Activated naive CD4-positive, alpha-beta T cell treated with Interleukin-2 at 50 U/mL for 16 hours (primary cell): Measurements from ENCODE around the gene SPCS1.
"Not testable (repeated sequence)": the region's sequence is repeated elsewhere in the genome, so short reads cannot be mapped to it uniquely, and the experiment has no call there.

Experiments
- DNase-seq: peaks from one replicate; pipeline ENCODE4 v3.0.0-alpha.2; 2020

SPCS1 gene

DNA sequence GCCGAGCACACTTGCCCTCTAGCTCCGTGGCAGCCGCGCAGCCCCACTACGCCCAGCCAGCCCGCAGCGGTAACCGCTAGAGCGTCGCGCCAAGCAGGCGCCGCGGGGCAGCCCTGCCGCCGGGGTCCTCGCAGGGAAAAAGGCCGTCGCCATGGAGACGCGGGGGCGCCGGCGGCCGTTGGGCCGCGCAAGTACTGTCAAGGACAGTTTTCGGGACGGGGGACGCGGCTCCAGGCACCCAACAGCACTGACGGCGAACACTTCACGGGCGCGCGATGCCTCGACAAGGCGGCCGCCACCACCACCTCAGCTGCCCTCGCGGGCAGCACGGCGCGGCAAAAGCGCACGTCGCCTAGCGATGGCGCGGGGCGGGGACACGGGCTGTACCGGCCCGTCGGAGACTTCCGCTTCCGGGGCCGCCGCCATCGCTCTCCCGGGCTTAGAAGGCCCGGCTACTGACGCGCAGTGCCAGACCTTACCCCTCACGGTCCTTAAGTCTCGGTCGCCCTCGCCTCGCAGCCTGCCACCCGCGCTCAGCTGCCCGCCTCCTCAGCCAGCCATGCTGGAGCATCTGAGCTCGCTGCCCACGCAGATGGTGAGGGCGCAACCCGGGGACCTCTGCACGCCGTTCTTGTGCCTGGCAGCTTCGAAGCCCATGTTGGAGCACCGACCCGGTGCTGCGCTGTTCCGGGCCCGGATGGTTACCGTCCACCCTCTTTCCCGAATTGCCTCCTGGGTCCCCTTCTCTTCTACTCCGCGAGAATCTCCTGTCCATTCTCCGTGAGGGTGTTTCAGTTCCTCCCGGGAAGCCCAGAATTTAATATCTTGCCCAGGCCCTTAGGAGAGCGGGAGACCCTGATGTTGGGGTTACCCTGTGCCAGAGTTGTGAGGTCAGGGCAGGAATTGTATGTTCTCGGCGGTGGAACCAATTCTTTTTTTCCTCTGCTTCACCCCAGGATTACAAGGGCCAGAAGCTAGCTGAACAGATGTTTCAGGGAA is at the start of gene SPCS1, which contains the start of gene GLT8D1:
Gene SPCS1, plus strand, starts transcription at position 419 of the 999 bp plus-strand sequence. Its CDS starts 141 bp downstream, at position 560.
Gene GLT8D1, minus strand, starts transcription at position 104 of the 999 bp plus-strand sequence. CDS start 5,331 bp downstream, outside the sequence.
- DNase-seq, result peak; percentile 87

DNA sequence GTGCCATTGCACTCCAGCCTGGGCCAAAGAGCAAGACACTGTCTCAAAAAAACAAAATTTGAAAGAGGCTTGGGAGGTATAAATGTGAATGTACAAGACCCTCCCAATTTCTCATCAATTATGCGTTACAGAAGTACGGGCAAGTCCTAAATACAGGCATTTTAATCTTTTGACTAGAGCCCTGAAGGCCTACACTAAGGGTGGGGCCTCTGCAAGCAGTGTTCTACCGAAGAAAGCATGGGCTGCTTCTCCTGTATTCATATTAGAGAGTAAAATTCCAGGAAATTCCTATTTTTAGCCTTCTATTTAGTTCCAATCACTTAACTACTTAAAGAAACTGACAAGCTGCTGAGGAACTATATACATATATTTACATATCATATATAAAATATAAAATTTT is 45.9 kb upstream of the SPCS1 start:
- DNase-seq, result no peak

DNA sequence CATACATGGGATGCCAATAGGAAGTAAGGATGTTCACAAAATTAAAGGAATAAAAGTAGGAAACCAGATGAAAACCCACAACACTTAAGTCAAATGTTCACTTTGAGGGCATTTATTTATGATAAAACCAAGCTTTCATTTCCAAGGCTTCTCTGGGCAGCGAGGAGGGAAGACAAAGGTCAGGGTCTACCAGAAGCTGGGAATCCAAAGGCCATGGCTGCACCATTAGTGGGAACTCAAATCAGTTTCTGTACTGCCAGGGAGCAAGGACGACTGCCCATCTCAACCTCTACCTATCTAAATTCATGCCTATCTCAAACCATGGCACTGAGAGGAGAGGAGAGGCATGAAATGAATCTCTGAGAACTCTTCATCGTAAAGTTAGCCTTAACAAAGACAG is 42.8 kb upstream of the SPCS1 start:
- no peak for DNase-seq

- peak; percentile 63 for DNase-seq
Measured at GRCh38 chr3:52670621-52671521, 35.0 kb upstream of the SPCS1 start.

DNA sequence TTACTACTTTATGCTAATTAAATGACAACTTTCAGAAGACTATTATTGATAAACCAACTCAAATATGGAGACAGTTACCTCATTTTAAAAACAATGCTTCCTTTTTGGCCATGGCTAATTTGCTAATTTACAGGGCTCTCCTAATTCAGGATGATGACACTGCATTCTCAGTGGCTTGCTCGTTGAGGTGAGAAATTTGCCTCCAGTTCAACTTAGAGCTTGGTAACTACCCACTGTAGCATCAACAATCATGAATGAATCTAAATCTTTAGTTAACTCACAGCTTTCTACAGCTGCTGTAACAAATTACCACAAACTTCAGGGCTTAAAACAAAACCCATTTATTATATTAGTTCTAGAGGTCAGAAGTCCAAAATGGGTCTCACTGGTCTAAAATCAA is 34.2 kb upstream of the SPCS1 start:
- no peak for DNase-seq

DNA sequence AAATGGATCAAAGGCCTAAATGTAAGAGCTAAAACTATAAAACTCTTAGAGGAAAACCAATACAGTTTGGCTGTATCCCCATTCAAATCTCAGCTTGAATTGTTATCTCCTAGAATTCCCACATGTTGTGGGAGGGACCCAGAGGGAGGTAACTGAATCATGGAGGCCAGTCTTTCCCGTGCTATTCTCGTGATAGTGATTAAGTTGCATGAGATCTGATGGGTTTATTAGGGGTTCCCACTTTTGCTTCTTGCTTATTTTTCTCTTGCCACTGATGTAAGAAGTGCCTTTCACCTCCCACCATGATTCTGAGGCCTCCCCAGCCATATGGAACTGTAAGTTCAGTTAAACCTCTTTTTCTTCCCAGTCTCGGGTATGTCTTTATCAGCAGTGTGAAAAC is 29.7 kb upstream of the SPCS1 start:
- DNase-seq, result not testable (repeated sequence)

GRCh38 chr3:52678265-52679198 is 27.4 kb upstream of the SPCS1 start:
- DNase-seq, result no peak

- no peak for DNase-seq
Measured at GRCh38 chr3:52679199-52679538, 26.7 kb upstream of the SPCS1 start.

GRCh38 chr3:52679811-52680210 is 26.1 kb upstream of the SPCS1 start:
- DNase-seq, result no peak

GRCh38 chr3:52681596-52681995 is 24.3 kb upstream of the SPCS1 start:
- DNase-seq, result no peak

DNA sequence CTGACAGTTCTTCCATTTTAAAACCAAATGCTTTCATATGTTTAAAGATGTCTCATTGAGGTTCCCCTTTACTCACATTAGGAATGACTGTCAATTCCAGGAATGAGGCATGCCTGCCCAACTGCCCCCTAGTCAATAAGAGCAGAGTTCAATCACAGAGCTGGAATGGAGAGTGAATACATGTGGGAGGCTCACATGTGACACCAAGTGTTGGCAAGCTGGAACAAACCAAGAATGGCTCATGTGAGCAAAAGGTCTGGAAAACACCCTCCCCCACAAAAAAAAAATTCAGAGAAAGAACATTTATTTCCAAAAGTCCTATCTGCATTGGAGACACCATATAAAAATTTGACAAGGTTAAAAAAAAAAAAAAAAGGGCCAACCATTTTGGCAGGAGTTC is 23.9 kb upstream of the SPCS1 start:
- peak; percentile 58 for DNase-seq

DNA sequence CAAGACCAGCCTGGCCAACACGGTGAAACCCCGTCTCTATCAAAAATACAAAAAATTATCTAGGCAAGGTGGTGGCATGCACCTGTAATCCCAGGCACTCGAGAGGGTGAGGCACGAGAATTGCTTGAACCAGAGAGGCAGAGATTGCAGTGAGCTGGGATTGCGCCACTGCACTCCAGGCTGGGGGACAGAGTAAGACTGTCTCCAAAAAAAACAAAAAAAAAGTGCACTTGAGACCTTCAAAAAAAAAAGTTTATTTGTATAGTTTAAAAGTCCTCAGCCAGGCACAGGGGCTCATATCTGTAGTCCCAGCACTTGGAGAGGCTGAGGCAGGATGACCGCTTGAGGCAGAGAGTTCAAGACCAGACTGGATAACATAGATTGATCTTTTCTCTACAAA is 22.3 kb upstream of the SPCS1 start:
- no peak for DNase-seq

DNA sequence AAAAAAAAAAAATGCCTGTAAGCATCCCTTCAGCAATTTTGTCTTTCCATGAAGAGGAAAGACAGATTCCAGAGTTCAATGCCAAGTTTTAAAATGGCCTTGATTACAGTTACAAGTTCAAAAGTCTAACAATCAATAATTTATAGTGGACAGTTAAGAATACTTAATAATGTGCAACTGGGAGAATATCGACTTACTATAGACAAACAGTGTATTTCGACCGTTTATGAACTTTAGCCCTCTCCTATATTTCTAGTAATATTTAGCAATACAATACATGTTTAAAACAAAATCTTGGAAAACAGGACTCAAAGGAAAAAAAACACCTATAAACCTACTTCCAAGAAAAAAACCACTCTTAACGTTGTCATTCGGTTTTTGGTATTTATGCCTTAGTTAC is 21.7 kb upstream of the SPCS1 start:
- DNase-seq, result no peak

DNA sequence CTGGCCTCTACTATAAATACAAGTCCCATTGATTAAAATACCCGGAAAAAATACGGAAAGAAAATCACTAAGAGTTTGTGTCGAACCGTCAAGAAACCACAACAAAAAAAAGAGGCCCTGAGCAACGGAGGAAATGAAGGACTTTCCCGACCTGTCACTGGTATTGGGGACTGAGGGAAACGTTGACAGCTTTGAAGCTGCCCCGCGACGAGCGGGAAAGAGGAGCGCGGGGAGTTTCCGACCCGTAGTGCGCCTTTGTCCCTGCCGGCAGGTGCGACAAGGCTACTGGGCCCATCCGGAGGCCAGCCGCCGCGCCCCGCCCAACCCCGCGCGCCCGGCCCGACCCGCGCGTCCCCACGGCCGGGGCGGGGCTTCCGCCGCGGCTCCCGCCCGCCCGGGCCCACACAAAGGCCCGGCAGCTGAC is 20.6 kb upstream of the SPCS1 start:
- DNase-seq, result peak; percentile 83

GRCh38 chr3:52685709-52686691 is 19.9 kb upstream of the SPCS1 start, which contains the start of the genes GNL3 and PBRM1:
Gene GNL3, plus strand, starts transcription at chr3:52686032. Its CDS starts 61 bp downstream, at chr3:52686093.
Gene PBRM1, minus strand, starts transcription at chr3:52685913.
- DNase-seq, result peak; percentile 94

- no peak for DNase-seq
Measured at GRCh38 chr3:52688266-52688665, 17.6 kb upstream of the SPCS1 start.

DNA sequence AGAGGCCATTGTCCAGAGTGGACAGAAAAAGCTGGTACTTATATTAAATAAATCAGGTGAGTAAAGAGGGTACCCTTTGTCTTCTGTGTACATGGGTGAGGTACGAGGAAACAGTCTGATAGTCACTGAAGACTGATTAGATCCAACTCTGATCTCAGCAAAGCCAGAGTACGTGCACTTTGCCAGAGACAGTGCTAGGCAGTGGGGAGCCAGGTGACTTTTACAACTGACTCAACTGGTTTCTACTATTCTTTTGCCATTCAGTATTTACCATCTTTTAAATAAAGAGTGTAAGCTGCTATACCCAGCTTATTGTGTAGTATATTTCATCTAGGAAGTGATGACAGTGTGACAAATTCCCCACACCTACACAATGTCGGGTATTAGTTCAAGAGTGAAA is 16.8 kb upstream of the SPCS1 start:
- no peak for DNase-seq

GRCh38 chr3:52690560-52690959 is 15.3 kb upstream of the SPCS1 start:
- no peak for DNase-seq

DNA sequence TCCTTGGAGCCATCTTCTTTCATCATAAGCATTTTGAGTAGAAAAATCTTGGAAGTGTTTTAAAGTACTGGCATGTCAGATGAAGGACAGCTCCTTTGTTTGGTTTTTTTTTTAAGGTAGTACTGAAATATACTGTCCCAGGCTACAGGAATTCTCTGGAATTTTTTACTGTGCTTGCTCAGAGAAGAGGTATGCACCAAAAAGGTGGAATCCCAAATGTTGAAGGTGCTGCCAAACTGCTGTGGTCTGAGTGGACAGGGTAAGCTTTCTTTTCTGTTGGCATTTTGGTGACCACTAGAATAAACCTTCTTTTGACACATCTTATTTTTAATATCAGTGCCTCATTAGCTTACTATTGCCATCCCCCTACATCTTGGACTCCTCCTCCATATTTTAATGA is 12.8 kb upstream of the SPCS1 start:
- DNase-seq, result no peak

DNA sequence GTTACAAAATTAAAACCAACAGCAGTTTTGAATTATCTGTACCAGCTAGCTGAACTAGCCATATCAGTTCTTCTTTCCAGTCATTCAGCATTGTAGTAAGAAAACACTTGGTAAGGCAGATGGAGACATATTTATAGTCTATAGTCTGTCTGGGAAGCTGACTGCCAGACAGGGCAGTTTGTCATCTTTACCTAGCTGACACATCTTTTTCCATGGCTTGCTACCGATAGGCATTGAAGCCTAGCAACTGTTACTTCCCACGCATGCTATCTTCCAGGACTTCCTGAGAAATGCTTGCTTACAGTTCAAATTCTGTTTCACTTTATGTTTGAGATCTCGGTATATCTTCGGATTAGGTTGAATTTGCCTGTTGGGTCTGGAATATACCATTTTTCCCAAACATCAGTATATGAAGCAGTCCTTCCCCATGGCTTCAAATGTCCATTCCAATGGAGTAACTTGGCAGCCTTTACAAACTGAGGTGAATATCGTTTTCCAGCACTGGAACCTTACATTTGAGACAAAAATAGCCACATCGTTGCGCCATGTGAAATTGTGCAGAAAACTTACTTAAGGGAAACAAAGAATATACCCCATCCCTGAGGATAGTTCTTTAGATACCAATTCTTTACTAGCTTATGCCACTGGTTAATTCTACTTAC is 11.2 kb upstream of the SPCS1 start:
- no peak for DNase-seq
